ENCODE measurements around the gene KASH5. TPM values are rescaled to one million over a fixed set of nuclear protein-coding genes. Genes with fewer than 3 reads are reported as not detected.

KASH5 gene
- total and polyA plus RNA-seq, 3 donors from 2014 or later, result 72.8 to 121 (median 102) TPM

DNA sequence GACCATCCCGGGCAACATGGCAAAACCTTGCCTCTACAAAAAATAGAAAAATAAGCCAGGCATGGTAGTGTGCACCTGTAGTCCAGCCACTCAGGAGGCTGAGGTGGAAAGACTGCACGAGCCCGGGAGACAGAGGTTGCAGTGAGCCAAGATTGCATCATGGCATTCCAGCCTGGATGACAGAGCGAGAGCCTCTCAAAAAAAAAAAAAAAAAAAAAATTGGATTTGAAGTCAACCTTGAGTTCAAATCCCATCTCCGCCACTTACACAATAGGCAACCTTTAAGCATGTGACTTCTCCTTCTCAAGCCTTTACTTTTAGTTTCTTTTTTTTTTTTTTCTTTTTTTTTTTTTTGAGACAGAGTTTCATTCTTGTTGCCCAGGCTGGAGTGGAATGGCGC lies 12.0 kb downstream of the KASH5 start:
- H3K4me3 ChIP-seq, result no peak overlapping the region
- no peak for DNase-seq
- no peaks in the 10 kb centered on the region for H3K9me3 ChIP-seq
- WGBS, 2 donors, result 88 to 94% methylated on average over 6 of the region's 6 CpGs
- TF ChIP-seq, protein P1, sequence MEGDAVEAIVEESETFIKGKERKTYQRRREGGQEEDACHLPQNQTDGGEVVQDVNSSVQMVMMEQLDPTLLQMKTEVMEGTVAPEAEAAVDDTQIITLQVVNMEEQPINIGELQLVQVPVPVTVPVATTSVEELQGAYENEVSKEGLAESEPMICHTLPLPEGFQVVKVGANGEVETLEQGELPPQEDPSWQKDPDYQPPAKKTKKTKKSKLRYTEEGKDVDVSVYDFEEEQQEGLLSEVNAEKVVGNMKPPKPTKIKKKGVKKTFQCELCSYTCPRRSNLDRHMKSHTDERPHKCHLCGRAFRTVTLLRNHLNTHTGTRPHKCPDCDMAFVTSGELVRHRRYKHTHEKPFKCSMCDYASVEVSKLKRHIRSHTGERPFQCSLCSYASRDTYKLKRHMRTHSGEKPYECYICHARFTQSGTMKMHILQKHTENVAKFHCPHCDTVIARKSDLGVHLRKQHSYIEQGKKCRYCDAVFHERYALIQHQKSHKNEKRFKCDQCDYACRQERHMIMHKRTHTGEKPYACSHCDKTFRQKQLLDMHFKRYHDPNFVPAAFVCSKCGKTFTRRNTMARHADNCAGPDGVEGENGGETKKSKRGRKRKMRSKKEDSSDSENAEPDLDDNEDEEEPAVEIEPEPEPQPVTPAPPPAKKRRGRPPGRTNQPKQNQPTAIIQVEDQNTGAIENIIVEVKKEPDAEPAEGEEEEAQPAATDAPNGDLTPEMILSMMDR (IDR thresholded peaks at IDR 0.05), result no peak
- no peak for TF ChIP-seq POLR2A (IDR thresholded peaks at IDR 0.05)
- H3K4me1 ChIP-seq, result no peaks in the 10 kb centered on the region
- intact Hi-C loops (cut with DNase I; ENCODE audit: low total_unique reads), result no loop called here
- H3K27me3 ChIP-seq, result no peaks in the 10 kb centered on the region
- H3K27ac ChIP-seq, result no peak overlapping the region
- no peaks in the 10 kb centered on the region for H3K36me3 ChIP-seq (ENCODE audit: low read depth, missing control alignments)

DNA sequence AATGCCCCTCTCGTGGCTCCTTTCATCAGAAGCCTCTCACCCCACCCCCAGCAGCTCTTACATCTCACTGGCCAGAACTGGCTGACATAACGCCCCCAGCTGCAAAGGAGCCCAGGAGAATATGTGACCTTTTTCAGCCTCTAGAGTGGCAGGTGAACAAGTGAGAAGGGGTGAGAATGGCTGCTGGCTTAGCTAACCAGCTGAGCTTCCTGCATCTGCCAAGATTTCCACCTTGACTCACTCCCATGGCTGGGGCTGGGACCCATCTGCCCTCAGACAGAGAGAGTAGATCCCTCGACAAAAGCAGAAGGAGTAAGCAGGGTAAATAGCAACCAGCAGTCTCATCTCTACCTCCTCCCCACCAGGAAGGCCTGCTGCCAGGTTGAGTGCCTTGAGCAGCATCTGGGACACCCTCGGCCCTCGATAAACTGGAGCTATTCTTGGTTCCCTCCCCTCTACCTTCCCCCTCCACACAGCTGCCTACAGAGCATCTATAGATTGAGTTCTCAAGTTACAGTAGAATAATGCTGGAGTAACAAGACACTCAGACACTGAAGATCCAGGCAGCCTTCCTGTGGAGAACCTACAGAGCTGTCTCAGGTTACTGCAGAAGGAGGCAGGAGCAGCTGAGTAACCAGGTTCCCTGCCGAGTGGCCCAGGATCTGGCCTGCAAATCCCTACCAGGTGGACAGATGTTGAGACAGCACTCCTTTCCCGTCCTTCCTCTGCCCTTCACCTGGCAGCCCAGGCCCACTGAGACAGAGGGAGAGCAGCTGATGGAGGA lies 15.5 kb downstream of the KASH5 start:
- intact Hi-C loops (cut with DNase I; ENCODE audit: low total_unique reads), result no loop called here

DNA sequence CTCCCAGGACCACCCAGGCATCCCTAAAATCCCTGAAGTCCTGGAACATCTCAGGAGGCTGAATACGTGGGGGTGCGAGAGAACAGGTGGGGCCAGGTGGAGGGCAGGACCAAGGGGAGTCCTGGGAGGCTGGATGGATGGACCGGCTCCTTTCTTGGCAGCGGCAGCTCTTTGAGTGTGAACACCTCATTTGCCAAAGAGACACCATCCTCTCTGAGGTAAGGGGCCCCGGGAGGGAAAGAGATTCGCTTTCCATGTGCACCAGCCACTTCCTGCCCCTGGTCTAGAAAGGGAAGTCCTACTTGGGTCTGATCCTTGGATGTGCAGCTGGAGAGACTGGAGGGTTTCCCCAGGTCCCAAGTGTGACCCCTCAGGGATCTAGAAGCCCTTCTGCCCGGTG lies 19.0 kb downstream of the KASH5 start:
- no peak for DNase-seq
- no peak overlapping the region for H3K4me3 ChIP-seq
- H3K27ac ChIP-seq, result no peak overlapping the region
- intact Hi-C loops (cut with DNase I; ENCODE audit: low total_unique reads), result no loop called here
- TF ChIP-seq, protein P1 (IDR thresholded peaks at IDR 0.05), result no peak
- no peak for TF ChIP-seq POLR2A (IDR thresholded peaks at IDR 0.05)
- WGBS, 2 donors, result 76 to 83% methylated on average over 5 to 7 of the region's 7 CpGs
- no peaks in the 10 kb centered on the region for H3K9me3 ChIP-seq
- H3K27me3 ChIP-seq, result no peaks in the 10 kb centered on the region
- no peaks in the 10 kb centered on the region for H3K36me3 ChIP-seq (ENCODE audit: low read depth, missing control alignments)
- no peaks in the 10 kb centered on the region for H3K4me1 ChIP-seq

More for the DNA sequence above, 15.5 kb downstream of the KASH5 start:
- Histone ChIP-seq H3K9me3 (no peaks in the 10 kb centered on the region), H3K27me3 (no peaks in the 10 kb centered on the region), H3K4me1 (no peaks in the 10 kb centered on the region), H3K36me3 (ENCODE audit: low read depth, missing control alignments) (no peaks in the 10 kb centered on the region), H3K4me3 (no peak overlapping the region), H3K27ac (no peak overlapping the region)
- DNase-seq, result no peak
- no peak for TF ChIP-seq POLR2A (IDR thresholded peaks at IDR 0.05)
- WGBS, 2 donors, result 60 to 63% methylated on average over 5 to 7 of the region's 7 CpGs

DNA sequence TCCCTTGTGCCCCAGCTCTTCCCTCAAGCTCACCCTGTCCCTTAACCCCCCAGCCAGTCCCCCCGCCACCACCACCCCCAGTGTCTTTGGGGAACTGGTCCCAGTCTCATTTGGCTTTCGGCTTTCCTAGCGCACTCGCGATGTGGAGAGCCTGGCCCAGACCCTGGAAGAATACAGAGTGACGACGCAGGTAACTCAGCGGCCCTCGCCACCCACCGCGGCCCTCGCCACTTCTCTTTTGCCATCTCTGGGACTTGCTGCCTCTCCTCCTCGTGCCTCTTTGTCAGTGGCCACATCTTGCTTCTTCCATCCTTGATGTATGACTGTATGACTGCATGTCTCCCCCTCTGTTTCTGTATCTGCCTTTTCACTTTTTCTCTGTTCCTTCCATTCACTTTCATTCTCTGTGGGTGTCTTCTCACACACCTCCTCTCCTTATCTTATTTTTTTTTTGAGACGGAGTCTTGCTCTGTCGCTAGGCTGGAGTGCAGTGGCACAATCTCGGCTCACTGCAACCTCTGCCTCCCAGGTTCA lies 19.5 kb downstream of the KASH5 start:
- Histone ChIP-seq H3K27ac (no peak overlapping the region), H3K27me3 (no peaks in the 10 kb centered on the region), H3K4me3 (no peak overlapping the region), H3K9me3 (no peaks in the 10 kb centered on the region), H3K36me3 (ENCODE audit: low read depth, missing control alignments) (no peaks in the 10 kb centered on the region), H3K4me1 (no peaks in the 10 kb centered on the region)
- no peak for TF ChIP-seq POLR2A (IDR thresholded peaks at IDR 0.05)
- WGBS, 2 donors, result 90 to 92% methylated on average over 16 of the region's 16 CpGs
- intact Hi-C loops (cut with DNase I; ENCODE audit: low total_unique reads), result no loop called here
- DNase-seq, result no peak

DNA sequence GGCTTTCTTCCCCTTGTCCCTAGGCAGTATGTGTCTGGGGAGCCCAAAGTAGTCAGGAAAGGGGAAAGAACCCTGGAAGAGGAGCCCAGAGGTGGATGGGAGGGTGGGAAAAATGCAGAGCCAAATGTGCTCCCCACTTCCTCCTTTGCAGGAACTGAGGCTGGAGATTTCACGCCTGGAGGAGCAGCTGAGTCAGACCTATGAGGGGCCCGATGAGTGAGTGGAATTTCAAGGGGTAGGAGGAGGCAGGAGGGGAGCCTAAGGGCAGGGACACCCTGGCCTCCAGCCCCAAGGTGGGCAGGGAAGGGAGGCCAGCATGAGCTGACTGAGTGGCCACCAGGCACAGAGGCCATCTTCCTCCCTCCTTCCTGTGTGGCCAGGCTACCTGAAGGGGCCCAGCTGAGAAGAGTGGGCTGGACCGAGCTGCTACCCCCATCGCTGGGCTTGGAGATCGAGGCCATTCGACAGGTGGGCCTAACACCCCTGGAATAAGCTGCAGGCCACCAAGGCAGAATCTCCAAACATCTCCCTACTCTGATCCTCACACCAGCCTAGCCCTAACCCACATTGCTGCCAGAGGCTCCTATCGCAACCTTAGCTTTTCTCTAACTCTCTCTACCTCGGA lies 20.9 kb downstream of the KASH5 start:
- Histone ChIP-seq H3K27me3 (no peaks in the 10 kb centered on the region), H3K27ac (no peak overlapping the region), H3K4me3 (no peak overlapping the region), H3K4me1 (no peaks in the 10 kb centered on the region), H3K36me3 (ENCODE audit: low read depth, missing control alignments) (no peaks in the 10 kb centered on the region), H3K9me3 (no peaks in the 10 kb centered on the region)
- no peak for TF ChIP-seq POLR2A (IDR thresholded peaks at IDR 0.05)
- TF ChIP-seq, protein P1 (IDR thresholded peaks at IDR 0.05), result no peak
- DNase-seq, result no peak
- intact Hi-C loops (cut with DNase I; ENCODE audit: low total_unique reads), result no loop called here
- 77 to 85% methylated on average over 8 of the region's 8 CpGs for WGBS, 2 donors

Measured in testis (tissue), 3 donors.